H9 (cell line): Measurements from ENCODE around the gene GALNT17. TPM values are rescaled to one million over a fixed set of nuclear protein-coding genes. Genes with fewer than 3 reads are reported as not detected.

Experiments
- DNase-seq: peaks from one replicate; pipeline ENCODE4 v3.0.0-alpha.2; 2017
- H2AFZ ChIP-seq: one replicate; pipeline ENCODE4 v1.6.1; 2013; ENCODE audit warnings: mild to moderate bottlenecking, low read length, control low read depth, moderate library complexity
- H2AK5ac ChIP-seq: 2 replicates; pipeline ENCODE4 v1.6.1; 2013; ENCODE audit warnings: low read length, control low read depth, mixed read lengths; ENCODE audit not compliant: insufficient read length
- H2BK120ac ChIP-seq: one replicate; pipeline ENCODE4 v1.6.1; 2013; ENCODE audit warnings: low read depth, mild to moderate bottlenecking, low read length, control low read depth, inconsistent platforms; ENCODE audit not compliant: poor library complexity, severe bottlenecking
- H2BK12ac ChIP-seq: 2 replicates; pipeline ENCODE4 v1.6.1; 2013; ENCODE audit warnings: low read length, control low read depth, mixed read lengths, low read depth; ENCODE audit not compliant: insufficient read length
- H2BK15ac ChIP-seq: 2 replicates; pipeline ENCODE4 v1.6.1; 2013; ENCODE audit warnings: low read depth, low read length, control low read depth
- H2BK20ac ChIP-seq: one replicate; pipeline ENCODE4 v1.6.1; 2013; ENCODE audit warnings: low read depth, mild to moderate bottlenecking, low read length, control low read depth, inconsistent platforms; ENCODE audit not compliant: poor library complexity, severe bottlenecking
- H2BK5ac ChIP-seq: 2 replicates; pipeline ENCODE4 v1.6.1; 2013; ENCODE audit warnings: low read length, control low read depth, mixed read lengths; ENCODE audit not compliant: insufficient read length
- H3K14ac ChIP-seq: 2 replicates; pipeline ENCODE4 v1.6.1; 2013; ENCODE audit warnings: low read length, control low read depth; ENCODE audit not compliant: insufficient read depth
- H3K18ac ChIP-seq: 2 replicates; pipeline ENCODE4 v1.6.1; 2013; ENCODE audit warnings: low read depth, mild to moderate bottlenecking, mixed read lengths, low read length, control low read depth; ENCODE audit not compliant: insufficient read length
- H3K23ac ChIP-seq: 2 replicates; pipeline ENCODE4 v1.6.1; 2013; ENCODE audit warnings: low read length, control low read depth, mixed read lengths, low read depth; ENCODE audit not compliant: insufficient read length
- H3K23me2 ChIP-seq: 2 replicates; pipeline ENCODE4 v1.6.1; 2013; ENCODE audit warnings: low read depth, mild to moderate bottlenecking, mixed read lengths, low read length, control low read depth; ENCODE audit not compliant: insufficient read length, poor library complexity, severe bottlenecking
- H3K27ac ChIP-seq: 2 replicates; pipeline ENCODE4 v1.5.1; 2013; ENCODE audit warnings: low read length, control low read depth, mixed read lengths, low read depth; ENCODE audit not compliant: insufficient read length
- H3K27me3 ChIP-seq: 2 replicates; pipeline ENCODE4 v1.6.1; 2013; ENCODE audit warnings: low read length, control low read depth, inconsistent platforms; ENCODE audit not compliant: insufficient read depth
- H3K4ac ChIP-seq: 2 replicates; pipeline ENCODE4 v1.6.1; 2013; ENCODE audit warnings: low read depth, mild to moderate bottlenecking, control low read depth, inconsistent platforms, low read length, moderate library complexity
- H3K4me1 ChIP-seq: 2 replicates; pipeline ENCODE4 v1.6.1; 2013; ENCODE audit warnings: low read length, control low read depth, inconsistent platforms; ENCODE audit not compliant: insufficient read depth
- H3K4me2 ChIP-seq: 2 replicates; pipeline ENCODE4 v1.6.1; 2013; ENCODE audit warnings: low read length, control low read depth, mixed read lengths; ENCODE audit not compliant: insufficient read length, insufficient read depth
- H3K56ac ChIP-seq: 2 replicates; pipeline ENCODE4 v1.6.1; 2013; ENCODE audit warnings: low read depth, mild to moderate bottlenecking, mixed read lengths, low read length, control low read depth; ENCODE audit not compliant: insufficient read length
- H3K79me1 ChIP-seq: 2 replicates; pipeline ENCODE4 v1.6.1; 2013; ENCODE audit warnings: low read depth, mild to moderate bottlenecking, moderate library complexity, low read length, control low read depth, inconsistent platforms; ENCODE audit not compliant: insufficient read depth, poor library complexity, severe bottlenecking
- H3K79me2 ChIP-seq: 2 replicates; pipeline ENCODE4 v1.6.1; 2013; ENCODE audit warnings: low read length, control low read depth, inconsistent platforms; ENCODE audit not compliant: insufficient read depth
- H3K9ac ChIP-seq: 2 replicates; pipeline ENCODE4 v1.6.1; 2013; ENCODE audit warnings: low read length, control low read depth, mixed read lengths; ENCODE audit not compliant: insufficient read length; ENCODE audit errors: extremely low read depth
- H3K9me3 ChIP-seq: one replicate; pipeline ENCODE4 v1.6.1; 2013; ENCODE audit warnings: low read depth, low read length, inconsistent platforms; ENCODE audit not compliant: control insufficient read depth
- H3T11ph ChIP-seq: one replicate; pipeline ENCODE4 v1.6.1; 2013; ENCODE audit warnings: mild to moderate bottlenecking, low read length, control low read depth, inconsistent platforms
- H4K20me1 ChIP-seq: one replicate; pipeline ENCODE4 v1.6.1; 2013; ENCODE audit not compliant: control insufficient read depth, insufficient read length, insufficient read depth
- H4K5ac ChIP-seq: 2 replicates; pipeline ENCODE4 v1.6.1; 2013; ENCODE audit warnings: low read depth, mild to moderate bottlenecking, mixed read lengths, low read length, control low read depth; ENCODE audit not compliant: insufficient read length
- H4K8ac ChIP-seq: replicated peaks from 2 replicates; pipeline ENCODE4 v1.6.1; 2013; ENCODE audit warnings: low read length, control low read depth, mixed read lengths, low read depth; ENCODE audit not compliant: insufficient read length
- H4K91ac ChIP-seq: 2 replicates; pipeline ENCODE4 v1.6.1; 2013; ENCODE audit warnings: low read depth, mild to moderate bottlenecking, moderate library complexity, mixed read lengths, low read length, control low read depth; ENCODE audit not compliant: insufficient read length
- H3K27ac Mint-ChIP-seq, 3 experiments: 2 replicates in 2 of 3; 3 replicates in 1 of 3; pipeline ENCODE4 v1.8.0; 2020 to 2021; ENCODE audit warnings: mixed read lengths in 3 of 3, mild to moderate bottlenecking in 1 of 3, moderate library complexity in 1 of 3
- H3K27me3 Mint-ChIP-seq: 2 replicates; pipeline ENCODE4 v1.8.0; 2021; ENCODE audit warnings: low read depth, mild to moderate bottlenecking, moderate library complexity, mixed read lengths
- H3K36me3 Mint-ChIP-seq, 3 experiments: 2 replicates in 2 of 3; 3 replicates in 1 of 3; pipeline ENCODE4 v1.8.0; 2020 to 2021; ENCODE audit warnings: low read depth in 3 of 3, mixed read lengths in 3 of 3; ENCODE audit not compliant: insufficient read depth in 1 of 3
- H3K4me1 Mint-ChIP-seq, 2 experiments: 2 replicates each; pipeline ENCODE4 v1.8.0; 2020; ENCODE audit warnings: mixed read lengths in 2 of 2
- H3K4me3 Mint-ChIP-seq, 2 experiments: 2 replicates in 1 of 2; 3 replicates in 1 of 2; pipeline ENCODE4 v1.8.0; 2020 to 2021; ENCODE audit warnings: mild to moderate bottlenecking in 2 of 2, mixed read lengths in 2 of 2, moderate library complexity in 1 of 2
- H3K9me3 Mint-ChIP-seq, 2 experiments: 2 replicates in 1 of 2; 3 replicates in 1 of 2; pipeline ENCODE4 v1.8.0; 2020; ENCODE audit warnings: mild to moderate bottlenecking in 2 of 2, mixed read lengths in 2 of 2, moderate library complexity in 1 of 2
- CTCF ChIP-seq: fragments of 200-600 bp; sonication (generic); conservative IDR thresholded peaks from 3 replicates; pipeline ENCODE4 v1.8.0; 2021; ENCODE audit warnings: antibody characterized with exemption, mild to moderate bottlenecking
- whole genome bisulfite sequencing: extraction: QIAGEN DNeasy Blood & Tissue Kit; methylation state at CpG from one replicate; pipeline ENCODE4 v1.1.7; 2013; ENCODE audit warnings: missing lambda C conversion rate, low lambda C conversion rate, mixed read lengths; ENCODE audit not compliant: insufficient read length; ENCODE audit errors: extremely low coverage; 5-methylcytosine and 5-hydroxymethylcytosine counted together
- total RNA-seq: library from RNA; stranded (reverse); gene quantifications from 2 replicates; pipeline ENCODE4 v1.2.1, GENCODE V29; 2021

The GALNT17 gene
- total RNA-seq, 1 experiment from 2014 or later: 43.2 TPM

- no peak overlapping the region for H4K5ac ChIP-seq
- H3K9ac ChIP-seq: no peak overlapping the region
- H3K9me3 ChIP-seq: no peaks in the 10 kb centered on the region
- H3K27ac ChIP-seq: no peak overlapping the region
- H3K79me1 ChIP-seq: no peaks in the 10 kb centered on the region
- H3K27me3 ChIP-seq: no peaks in the 10 kb centered on the region
- Mint-ChIP-seq H3K36me3 (peaks cover 23 to 44% (median 40%) of the 10 kb centered on the region in 3 experiments; a peak in 6 of 7 replicates), H3K27me3 (no peaks in the 10 kb centered on the region), H3K9me3 (no peaks in the 10 kb centered on the region), H3K4me1 (peaks cover 20 to 31% of the 10 kb centered on the region in 2 experiments), H3K27ac (peak overlapping the region; percentile 95 to 100 (median 98)), H3K4me3 (0 out of 5 replicates have a peak overlapping the region, but pooled peaks of 1 of the 2 experiments have one; percentile 31)
- H3T11ph ChIP-seq: no peak overlapping the region
- H2AK5ac ChIP-seq: no peak overlapping the region
- H3K18ac ChIP-seq: no peak overlapping the region
- no peak overlapping the region for H2BK15ac ChIP-seq
- no peak overlapping the region for H3K4me2 ChIP-seq
- H3K79me2 ChIP-seq: no peaks in the 10 kb centered on the region
- H3K4ac ChIP-seq: no peak overlapping the region
- DNase-seq: no peak
- H4K91ac ChIP-seq: no peak overlapping the region
- no peaks in the 10 kb centered on the region for H3K23me2 ChIP-seq
- H4K8ac ChIP-seq: no peak overlapping the region
- no peaks in the 10 kb centered on the region for H4K20me1 ChIP-seq
- no peak overlapping the region for H2AFZ ChIP-seq
- H2BK20ac ChIP-seq: no peak overlapping the region
- no peak overlapping the region for H2BK5ac ChIP-seq
- H2BK12ac ChIP-seq: no peak overlapping the region
- no peak overlapping the region for H3K23ac ChIP-seq
- H3K14ac ChIP-seq: no peak overlapping the region
- no peaks in the 10 kb centered on the region for H3K4me1 ChIP-seq
- no CpG with 5 or more reads among the region's 5 CpGs for WGBS
- TF ChIP-seq CTCF: no peak
- H3K56ac ChIP-seq: no peak overlapping the region
- H2BK120ac ChIP-seq: no peak overlapping the region
These were observed 550.2 kb downstream of the GALNT17 start for GRCh38 chr7:71682181-71682580.
